ENCODE data around the gene HOXD10.

Gene HOXD10

GRCh38 chr2:176091329-176092258 is 25.0 kb upstream of the HOXD10 start:
- no peak overlapping the region for H3K4me3 ChIP-seq (replicated peaks; ENCODE audit: low read depth, low read length)
- no peak for DNase-seq (ENCODE audit: low read depth)
- no peak for TF ChIP-seq CTCF (IDR thresholded peaks at IDR 0.05; ENCODE audit: low read length, missing control alignments)

- no peak within 1 kb of the TSS for H3K4me3 ChIP-seq (replicated peaks; ENCODE audit: low read depth, low read length)
- no peak for TF ChIP-seq CTCF (IDR thresholded peaks at IDR 0.05; ENCODE audit: low read length, missing control alignments)
- no peak for DNase-seq (ENCODE audit: low read depth)
Observed at GRCh38 chr2:176092270-176093144, 24.1 kb upstream of the HOXD10 start, which contains the start of gene HOXD13. Gene HOXD13, plus strand, starts transcription at chr2:176092721. Its CDS starts 170 bp downstream, at chr2:176092891.

GRCh38 chr2:176093145-176093897 is 23.3 kb upstream of the HOXD10 start:
- DNase-seq (ENCODE audit: low read depth), result no peak
- TF ChIP-seq CTCF (IDR thresholded peaks at IDR 0.05; ENCODE audit: low read length, missing control alignments), result no peak
- H3K4me3 ChIP-seq (replicated peaks; ENCODE audit: low read depth, low read length), result no peak overlapping the region

GRCh38 chr2:176093898-176094249 is 22.7 kb upstream of the HOXD10 start:
- no peak for TF ChIP-seq CTCF (IDR thresholded peaks at IDR 0.05; ENCODE audit: low read length, missing control alignments)
- DNase-seq (ENCODE audit: low read depth), result no peak
- H3K4me3 ChIP-seq (replicated peaks; ENCODE audit: low read depth, low read length), result no peak overlapping the region

- H3K4me3 ChIP-seq (replicated peaks; ENCODE audit: low read depth, low read length), result no peak overlapping the region
- no peak for DNase-seq (ENCODE audit: low read depth)
- TF ChIP-seq CTCF (IDR thresholded peaks at IDR 0.05; ENCODE audit: low read length, missing control alignments), result no peak
Observed at GRCh38 chr2:176094349-176094748, 22.2 kb upstream of the HOXD10 start.

GRCh38 chr2:176095421-176095820 is 21.2 kb upstream of the HOXD10 start:
- TF ChIP-seq CTCF (IDR thresholded peaks at IDR 0.05; ENCODE audit: low read length, missing control alignments), result no peak
- DNase-seq (ENCODE audit: low read depth), result no peak
- no peak overlapping the region for H3K4me3 ChIP-seq (replicated peaks; ENCODE audit: low read depth, low read length)
